Measurements from ENCODE around the gene PIM3. TPM values are rescaled to one million over a fixed set of nuclear protein-coding genes. Genes with fewer than 3 reads are reported as not detected.

The PIM3 gene
- polyA plus RNA-seq (2014; cell fraction: cytosol; rRNA removed): 74.5 and 74.6 TPM in 2 replicates
- 113 and 127 TPM in 2 replicates for polyA plus RNA-seq (2014; cell fraction: nucleus; rRNA removed)

DNA sequence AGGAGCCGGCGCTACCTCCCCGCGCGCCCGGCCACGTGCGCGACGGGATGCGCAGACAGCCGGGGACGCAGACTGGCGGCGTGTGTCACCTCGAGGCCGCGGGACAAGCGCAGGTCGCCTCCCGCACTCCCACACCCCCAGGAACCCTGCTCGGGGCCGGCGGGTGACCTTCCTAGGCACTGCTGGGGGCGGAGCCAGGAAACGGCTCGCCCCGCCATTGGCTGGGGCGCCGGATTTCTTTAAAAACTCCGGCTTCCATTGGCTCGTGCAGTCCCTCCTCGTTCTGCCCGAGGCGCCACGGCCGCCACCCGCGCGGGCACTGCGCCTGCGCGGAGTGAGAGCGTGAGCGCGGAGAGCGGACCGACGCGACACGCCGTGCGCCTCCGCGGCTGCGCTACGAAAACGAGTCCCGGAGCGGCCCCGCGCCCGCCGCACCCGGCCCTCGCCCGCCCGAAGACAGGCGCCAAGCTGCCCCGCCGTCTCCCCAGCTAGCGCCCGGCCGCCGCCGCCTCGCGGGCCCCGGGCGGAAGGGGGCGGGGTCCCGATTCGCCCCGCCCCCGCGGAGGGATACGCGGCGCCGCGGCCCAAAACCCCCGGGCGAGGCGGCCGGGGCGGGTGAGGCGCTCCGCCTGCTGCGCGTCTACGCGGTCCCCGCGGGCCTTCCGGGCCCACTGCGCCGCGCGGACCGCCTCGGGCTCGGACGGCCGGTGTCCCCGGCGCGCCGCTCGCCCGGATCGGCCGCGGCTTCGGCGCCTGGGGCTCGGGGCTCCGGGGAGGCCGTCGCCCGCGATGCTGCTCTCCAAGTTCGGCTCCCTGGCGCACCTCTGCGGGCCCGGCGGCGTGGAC, at the start of gene PIM3:
TSS of gene PIM3 (plus strand) at position 614 of the 846 bp plus-strand sequence. CDS start at position 790, 176 bp downstream.
- peak; percentile 97 for DNase-seq (ENCODE audit: low spot score)

DNA sequence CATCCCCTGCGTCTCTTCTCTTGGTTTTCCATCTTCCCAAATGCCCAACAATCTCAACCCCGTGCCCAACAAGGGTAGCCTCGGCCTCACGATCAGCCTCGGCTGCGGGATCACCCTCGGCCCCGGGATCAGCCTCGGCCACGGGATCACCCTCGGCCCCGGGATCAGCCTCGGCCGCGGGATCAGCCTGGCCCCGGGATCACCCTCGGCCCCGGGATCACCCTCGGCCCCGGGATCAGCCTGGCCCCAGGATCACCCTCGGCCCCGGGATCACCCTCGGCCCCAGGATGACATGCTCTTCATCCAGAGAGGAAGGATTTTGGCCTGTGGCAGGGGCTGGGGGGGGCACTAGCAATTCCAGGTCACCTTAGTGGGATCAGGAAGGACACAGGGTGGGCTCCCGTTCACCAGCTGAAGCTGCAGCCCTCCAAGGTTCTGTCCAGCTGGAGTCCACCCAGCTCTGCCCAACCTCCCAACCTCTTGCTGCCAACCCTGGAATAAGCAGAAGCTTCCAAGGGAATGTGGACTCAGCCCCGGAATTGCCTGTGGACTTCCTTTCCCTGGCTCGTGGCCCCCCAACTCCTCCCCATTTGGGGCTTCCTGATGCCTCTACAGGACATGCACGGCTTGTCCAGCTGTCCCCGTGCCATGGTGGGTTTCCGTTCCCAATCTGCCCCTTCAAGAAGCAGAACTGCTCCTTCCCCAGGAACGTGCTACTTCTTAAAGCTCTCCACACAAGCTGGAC, 48.5 kb upstream of the PIM3 start:
- DNase-seq (ENCODE audit: low spot score): no peak

DNA sequence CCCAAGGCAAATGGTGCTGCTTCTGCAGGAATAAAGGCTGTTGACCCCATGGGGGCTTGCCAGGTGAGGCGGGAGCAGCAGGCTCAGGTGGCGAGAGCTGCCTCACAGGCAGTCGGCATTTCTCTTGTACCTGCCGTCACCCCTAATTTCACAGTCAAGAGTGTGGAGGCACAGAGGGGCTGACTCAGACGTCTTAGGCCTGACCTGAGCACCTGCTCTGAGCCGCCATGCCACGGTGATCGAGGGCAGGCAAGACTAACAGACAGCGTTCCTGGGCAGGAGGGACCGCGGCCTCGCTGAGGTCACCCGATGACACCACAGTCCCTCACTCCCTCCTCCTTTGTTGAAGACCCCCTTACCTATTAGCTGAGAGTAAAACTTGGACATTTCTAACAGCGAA, 47.5 kb upstream of the PIM3 start:
- no peak for DNase-seq (ENCODE audit: low spot score)

DNA sequence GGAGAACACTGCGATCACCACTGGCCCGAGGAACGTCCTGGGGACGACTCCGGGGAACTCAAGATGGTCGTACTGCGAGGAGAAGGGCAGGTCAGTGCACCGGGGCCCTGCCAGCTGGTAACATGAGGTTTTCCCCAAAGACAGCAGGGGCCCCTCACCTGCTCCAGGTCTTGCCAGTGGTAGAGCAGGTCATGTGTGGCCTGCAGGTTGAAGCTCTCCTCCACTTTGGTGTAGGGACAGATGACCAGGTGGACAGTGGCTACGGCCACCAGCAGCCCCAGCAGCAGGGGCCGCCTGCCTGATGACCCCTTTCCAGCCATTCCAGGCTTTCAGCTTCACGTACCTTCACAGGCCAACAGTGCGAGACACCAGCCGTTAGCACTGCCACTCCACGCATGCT, 47.1 kb upstream of the PIM3 start:
- no peak for DNase-seq (ENCODE audit: low spot score)

DNA sequence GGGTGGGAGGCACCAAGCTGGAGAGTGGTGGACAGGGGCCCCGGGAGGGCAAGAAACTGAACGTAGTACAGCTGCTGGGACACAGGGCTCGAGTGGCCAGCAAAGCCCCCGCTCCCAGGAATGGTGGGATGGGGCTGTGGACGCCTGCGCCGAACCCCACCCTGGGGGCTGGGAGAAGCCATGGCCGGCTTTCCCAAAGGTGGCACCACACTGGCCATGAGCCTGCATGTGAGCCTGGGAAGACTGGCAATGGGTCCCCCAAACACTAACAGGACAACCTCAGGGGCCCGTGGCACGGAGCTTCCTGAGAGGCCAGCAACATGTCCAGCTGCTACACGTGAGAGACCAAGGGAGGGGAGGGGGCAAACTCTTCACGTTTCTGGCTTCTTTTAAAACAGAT, 46.3 kb upstream of the PIM3 start:
- DNase-seq (ENCODE audit: low spot score): no peak

DNA sequence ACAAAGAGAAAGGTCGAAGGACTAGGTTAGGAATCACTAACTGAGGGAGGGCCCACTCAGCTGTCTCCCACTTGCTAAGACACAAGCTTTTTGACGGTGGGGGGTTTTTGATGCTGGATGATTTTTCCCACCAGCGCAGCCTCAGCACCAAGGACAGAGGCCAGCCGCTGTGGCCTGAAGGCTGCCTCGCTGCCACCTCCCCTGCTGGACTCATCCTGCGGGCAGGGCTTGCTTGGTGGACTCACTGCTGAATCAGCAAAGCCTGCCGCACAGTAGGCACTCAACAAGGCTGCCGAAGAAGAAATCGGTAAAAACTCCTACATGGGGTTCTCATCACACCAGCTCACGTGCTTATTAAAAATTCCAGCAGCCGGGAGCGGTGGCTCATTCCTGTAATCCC, 45.0 kb upstream of the PIM3 start:
- no peak for DNase-seq (ENCODE audit: low spot score)

DNA sequence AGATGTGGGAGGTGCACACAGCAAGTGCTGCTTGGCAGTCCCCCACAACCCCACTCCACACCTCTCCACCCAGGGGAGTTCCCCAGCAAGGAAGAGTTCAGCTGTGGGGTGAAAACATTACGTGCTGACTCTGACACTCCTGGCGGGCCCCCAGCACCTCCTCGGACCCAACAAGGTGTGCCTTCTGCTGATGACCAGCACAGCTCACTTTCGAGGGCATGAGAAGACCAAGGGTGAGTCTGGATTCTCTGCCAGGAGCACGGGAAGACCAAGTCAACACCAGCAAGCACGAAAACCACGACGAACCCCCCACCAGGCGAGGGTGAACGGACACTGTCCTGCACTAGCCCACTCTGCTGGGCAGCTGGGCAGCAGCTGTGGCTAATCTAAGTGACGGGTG, 43.7 kb upstream of the PIM3 start:
- no peak for DNase-seq (ENCODE audit: low spot score)

DNA sequence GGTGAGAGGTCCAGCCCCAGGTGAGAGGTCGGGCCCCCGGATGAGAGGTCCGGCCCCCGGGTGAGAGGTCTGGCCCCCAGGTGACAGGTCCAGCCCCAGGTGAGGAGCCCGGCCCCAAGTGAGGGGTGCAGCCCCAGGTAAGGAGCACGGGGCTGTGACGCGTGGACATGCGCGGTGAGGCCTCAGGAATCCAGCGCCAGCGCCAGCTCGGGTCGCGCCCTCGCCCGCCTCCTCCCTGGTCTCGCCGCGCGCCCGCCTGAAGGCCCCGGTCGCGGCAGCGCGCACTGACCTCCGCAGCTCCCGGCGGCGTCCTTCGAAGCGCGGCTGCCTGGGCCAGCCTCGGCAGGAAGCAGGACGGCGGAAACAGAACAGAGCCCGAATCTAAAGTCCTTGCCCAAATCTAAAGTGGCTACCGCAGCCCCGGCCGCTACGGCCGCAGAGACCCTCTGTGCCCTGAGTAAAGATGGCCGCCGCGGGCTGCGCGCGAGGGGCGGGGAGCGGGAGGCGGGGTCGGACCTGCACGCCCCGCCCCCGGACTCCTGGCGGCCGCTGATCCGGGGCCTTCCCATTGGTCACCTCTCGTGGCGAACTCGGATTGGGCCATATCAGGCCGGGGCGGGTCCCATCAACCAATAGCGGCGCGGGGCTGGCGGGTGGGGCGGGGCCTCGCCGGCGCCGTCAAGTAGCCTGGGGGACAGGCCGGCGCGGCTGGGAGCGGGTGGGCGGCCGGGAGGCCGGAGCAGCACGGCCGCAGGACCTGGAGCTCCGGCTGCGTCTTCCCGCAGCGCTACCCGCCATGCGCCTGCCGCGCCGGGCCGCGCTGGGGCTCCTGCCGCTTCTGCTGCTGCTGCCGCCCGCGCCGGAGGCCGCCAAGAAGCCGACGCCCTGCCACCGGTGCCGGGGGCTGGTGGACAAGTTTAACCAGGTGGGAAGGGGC, 42.3 kb upstream of the PIM3 start, which contains the start of the genes ALG12 and CRELD2:
TSS of gene ALG12 (minus strand) at position 465 of the 937 bp plus-strand sequence. CDS start 4,673 bp downstream, outside the sequence.
TSS of gene CRELD2 (plus strand) at position 661 of the 937 bp plus-strand sequence. CDS start at position 797, 136 bp downstream.
- DNase-seq (ENCODE audit: low spot score): peak; percentile 95

DNA sequence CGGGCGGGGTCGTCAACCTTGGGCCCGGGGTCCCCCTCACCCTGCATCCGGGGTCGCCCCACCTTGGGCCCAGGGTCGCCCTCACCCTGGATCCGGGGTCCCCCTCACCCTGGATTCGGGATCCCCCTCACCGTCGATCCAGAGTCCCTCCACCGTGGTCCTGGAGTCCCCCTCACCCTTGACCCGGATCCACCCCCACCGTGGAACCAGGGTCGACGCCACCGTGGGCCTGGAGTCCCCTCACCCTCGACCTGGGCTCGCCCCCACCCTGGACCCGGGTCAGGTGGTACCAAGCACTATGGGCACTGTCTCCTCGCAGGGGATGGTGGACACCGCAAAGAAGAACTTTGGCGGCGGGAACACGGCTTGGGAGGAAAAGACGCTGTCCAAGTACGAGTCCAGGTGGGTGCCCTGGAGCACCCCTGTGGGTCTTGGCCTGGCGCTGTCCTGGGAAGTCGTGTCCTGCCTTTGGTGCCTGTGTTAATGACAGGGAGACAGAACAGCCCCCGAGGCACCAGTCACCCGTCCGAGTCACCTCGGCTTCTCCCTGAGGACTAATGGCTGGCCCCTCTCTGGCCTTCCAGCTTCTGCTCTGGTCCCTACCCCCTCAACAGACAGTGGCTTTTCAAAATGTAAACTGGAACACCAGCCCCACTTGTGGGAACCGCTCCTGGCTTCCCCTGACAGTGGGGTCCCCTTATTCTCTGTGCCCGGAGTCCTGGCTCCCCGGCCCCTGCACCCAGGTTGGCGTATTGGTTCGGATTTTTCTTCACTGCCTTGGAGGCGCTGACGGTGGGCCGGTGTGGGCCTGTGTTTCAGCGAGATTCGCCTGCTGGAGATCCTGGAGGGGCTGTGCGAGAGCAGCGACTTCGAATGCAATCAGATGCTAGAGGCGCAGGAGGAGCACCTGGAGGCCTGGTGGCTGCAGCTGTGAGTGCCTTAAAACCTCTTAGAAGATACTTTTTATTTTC, 41.4 kb upstream of the PIM3 start:
- no peak for DNase-seq (ENCODE audit: low spot score)

DNA sequence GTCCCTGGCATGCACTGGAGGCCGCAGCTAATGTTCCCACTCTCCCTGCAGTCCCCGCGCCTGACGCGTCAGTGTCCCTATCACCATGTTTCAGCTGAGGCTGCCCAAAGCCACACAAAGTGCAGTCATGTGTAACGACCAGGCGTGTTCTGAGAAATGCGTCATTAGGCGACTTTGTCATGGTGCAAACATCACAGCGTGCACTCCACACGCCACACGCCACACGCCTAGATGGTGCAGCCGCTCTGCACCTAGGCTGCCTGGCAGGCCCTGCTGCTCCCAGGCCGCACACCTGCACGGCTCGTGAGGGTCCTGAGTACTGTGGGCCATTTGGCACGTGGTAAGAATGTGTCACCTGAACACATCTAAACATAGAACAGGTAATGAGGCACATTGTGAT, 39.7 kb upstream of the PIM3 start:
- DNase-seq (ENCODE audit: low spot score): no peak

DNA sequence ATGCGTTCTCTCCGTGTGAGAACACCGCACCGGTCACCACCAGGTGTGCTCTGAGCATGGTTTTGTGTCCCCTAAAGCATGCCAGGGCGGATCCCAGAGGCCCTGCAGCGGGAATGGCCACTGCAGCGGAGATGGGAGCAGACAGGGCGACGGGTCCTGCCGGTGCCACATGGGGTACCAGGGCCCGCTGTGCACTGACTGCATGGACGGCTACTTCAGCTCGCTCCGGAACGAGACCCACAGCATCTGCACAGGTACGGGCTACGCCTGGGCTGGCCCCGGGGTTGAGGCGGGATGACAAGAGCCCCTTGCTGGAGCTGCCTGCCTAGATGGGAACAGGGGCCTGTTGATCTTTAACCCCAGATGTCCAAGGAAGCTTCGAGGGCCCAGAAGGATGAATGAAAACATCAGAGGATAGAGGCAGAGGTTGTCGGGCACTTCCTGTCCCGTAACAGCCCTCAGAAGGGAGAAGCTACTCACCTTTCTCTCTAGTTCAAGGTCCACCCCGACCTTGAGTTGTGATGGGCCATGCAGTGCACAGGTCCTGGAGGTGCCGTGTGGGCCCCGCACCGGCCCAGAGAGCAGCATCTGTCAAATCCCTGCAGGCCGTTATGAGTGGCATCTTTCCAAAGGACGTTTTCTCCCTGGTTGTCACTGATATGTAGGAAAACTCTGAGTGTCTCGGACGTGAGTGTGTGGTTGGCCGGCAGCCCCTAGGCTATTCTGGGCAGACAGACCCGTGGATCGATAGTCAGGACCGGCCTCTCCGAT, 38.9 kb upstream of the PIM3 start:
- no peak for DNase-seq (ENCODE audit: low spot score)

DNA sequence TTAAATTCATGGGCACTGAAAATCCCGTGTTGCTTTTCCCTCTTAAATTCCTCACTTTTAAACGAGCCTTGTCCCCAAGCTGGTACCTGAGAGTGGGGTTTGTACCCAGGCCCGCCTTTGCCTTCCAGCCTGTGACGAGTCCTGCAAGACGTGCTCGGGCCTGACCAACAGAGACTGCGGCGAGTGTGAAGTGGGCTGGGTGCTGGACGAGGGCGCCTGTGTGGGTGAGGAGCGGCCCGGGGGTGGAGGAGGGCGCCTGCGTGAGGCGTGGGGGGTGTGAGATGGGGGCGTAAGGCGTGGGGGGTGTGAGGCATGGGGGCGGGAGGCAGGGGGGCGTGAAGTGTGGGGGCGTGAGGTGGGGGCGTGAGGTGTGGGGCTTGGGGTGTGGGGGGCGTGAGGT, 38.1 kb upstream of the PIM3 start:
- DNase-seq (ENCODE audit: low spot score): no peak

DNA sequence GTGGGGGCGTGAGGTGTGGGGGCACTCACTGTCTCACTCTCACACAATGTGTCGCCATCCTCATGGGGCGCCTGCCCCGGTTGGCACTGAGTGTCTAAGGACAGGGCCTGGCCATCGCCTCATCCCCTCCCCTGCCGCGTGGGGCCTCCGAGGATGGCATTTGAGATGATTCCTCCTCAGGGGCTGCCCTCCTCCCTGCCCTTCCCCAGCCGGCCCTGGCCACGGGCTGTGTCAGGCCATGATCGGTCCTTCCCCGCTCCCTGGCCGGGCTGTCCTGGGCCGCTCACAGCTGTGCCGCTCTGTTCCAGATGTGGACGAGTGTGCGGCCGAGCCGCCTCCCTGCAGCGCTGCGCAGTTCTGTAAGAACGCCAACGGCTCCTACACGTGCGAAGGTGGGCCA, 37.6 kb upstream of the PIM3 start:
- DNase-seq (ENCODE audit: low spot score): no peak

DNA sequence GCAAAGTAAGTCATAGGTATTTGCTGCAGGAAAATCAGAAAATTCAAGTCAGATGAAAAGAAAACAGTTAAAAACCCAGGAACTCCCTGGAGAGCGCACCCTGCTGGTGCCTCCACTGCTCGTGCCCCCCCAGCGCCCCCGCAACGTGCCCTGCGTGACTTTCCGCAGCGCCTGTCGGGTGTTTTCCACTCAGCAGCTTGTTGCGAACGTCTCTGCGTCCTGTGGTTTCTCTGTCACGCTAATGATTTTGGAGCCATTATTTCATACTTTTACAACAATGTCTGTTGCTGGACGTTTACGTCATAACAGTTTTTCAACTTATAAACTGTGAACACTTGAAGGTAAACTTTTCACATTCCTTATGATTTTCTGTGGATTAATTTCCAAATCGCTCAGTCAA, 37.1 kb upstream of the PIM3 start:
- no peak for DNase-seq (ENCODE audit: low spot score)

DNA sequence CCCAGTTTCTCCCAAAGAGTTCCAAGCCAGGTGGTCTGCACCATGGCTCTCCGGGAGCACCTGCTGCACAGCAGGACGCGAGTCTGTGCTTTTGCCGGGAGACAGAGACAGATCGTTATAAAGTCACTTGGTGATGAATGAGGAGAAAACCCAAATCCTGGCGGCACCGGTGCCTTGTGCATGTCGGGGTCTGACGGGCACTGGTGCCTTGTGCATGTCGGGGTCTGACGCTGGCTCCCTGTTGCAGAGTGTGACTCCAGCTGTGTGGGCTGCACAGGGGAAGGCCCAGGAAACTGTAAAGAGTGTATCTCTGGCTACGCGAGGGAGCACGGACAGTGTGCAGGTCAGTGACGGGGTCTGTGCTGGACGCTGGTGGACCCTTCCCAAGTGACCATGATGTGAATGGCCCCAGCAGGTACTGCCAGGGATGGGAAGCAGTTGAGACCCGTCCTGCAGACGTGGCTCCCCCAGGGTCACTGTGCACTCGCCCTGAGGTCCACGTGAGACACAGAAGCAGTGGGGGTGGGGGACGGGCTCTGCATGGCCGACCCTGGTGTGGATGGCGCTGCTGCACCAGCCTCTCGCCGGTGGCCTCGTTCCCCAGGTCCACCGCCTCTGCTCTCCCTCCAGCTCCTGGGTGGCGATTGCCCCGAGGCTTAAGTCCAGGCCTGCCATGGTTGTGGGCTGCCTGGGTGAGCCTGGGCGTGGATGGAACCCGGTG, 36.3 kb upstream of the PIM3 start:
- DNase-seq (ENCODE audit: low spot score): no peak

DNA sequence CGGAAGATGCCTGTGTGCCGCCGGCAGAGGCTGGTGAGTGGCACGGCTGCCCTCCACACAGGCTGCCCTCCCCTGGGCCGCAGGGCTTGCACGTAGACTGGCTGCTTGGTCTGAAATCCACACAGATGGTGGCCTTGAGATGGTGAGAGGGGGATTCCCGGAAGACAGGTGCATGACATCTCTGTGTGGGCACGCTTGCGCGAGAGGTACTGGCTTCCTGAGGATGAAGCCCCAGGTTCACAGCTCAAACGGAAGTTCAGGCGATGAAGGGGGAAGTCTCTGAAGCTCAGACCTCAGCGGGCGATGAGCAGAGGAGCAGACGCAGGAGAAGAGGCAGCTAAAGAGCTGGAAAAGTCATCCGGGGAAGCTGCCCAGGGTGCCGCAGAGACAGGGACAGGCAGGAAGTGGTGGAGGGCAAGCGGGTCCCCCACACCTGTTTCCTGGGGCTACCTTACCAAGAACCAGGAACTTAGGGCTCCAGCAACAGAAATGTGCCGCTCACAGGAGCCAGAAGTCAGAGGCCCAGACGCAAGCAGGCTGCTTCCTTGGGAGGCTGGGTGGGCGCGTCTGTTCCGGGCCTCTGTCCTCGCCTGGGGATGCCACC, 34.9 kb upstream of the PIM3 start:
- no peak for DNase-seq (ENCODE audit: low spot score)

DNA sequence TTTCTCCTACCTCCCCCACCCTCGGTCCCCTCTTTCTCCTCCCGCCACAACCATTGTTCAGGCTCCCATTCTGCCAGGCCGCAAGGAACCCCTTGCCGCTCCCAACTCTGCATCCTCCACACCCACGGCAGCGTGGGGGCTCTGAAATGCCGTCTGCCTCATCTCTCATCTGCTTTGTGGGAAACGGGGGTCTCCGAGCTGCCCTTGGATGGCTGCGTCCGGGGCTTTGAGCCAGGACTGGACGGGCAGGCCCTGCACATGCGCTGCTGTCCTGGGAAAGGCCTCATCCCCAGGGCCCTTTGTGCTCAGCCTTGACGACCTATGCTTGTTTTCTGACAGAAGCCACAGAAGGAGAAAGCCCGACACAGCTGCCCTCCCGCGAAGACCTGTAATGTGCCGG, 33.7 kb upstream of the PIM3 start:
- DNase-seq (ENCODE audit: low spot score): no peak

DNA sequence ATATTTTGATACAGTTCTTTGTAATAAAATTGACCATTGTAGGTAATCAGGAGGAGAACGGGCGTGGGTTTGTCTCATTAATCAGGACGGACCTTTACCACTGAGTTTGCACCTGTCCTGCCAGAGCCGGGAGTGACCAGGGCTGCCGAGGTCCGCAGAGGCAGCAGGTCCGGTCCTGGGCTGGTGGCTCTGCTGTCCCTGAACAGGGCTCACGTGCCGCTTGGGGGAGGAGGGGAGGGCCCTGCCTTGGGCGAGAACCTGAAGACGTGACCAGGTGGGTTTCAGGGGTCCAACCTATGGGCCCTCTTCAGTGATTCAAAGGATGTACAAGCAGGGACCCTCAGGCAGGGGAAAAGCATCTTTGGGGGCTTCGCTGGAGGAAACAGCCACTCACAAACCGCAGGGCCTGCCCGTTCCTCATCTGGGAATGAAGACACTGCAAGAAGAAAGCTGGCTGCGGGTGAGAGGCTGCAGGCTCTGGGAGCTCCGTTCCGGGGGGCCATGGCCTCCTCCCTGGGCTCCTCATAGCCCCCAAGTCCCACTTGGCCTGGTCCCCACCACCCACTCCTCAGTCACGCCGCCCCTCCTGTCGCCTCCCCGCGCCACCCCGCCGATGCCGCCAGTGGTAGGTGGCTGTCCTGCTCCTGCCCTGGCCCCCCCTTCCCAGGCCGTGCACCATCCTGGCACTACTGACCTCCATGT, 32.9 kb upstream of the PIM3 start:
- no peak for DNase-seq (ENCODE audit: low spot score)

Measured in SK-N-DZ (cell line).